Activated CD8-positive, alpha-beta T cell treated with anti-CD3 and anti-CD28 coated beads for 36 hours (primary cell): ENCODE results near the gene CFAP54. TPM values are rescaled to one million over a fixed set of nuclear protein-coding genes. Genes with fewer than 3 reads are reported as not detected.
"Not testable (repeated sequence)": the region's sequence is repeated elsewhere in the genome, so short reads cannot be mapped to it uniquely, and the experiment has no call there.

ENCODE experiments used
- ATAC-seq: fragments of 200-7000 bp; cut with Tn5 transposase; one replicate; pipeline ENCODE4 v1.10.0; 2021; ENCODE audit warnings: mild to moderate bottlenecking, moderate library complexity
- CTCF ChIA-PET: fragments of 350-600 bp; sonication (Branson Sonifier 250); formaldehyde crosslinking; loops from one replicate; lab custom pipeline; 2021; ENCODE audit warnings: antibody characterized with exemption; lab: Charles Lee
- POLR2A ChIA-PET: fragments of 350-600 bp; sonication (Branson Sonifier 250); formaldehyde crosslinking; loops from one replicate; lab custom pipeline; 2021; ENCODE audit warnings: antibody characterized with exemption; lab: Charles Lee
- DNase-seq: peaks from one replicate; pipeline ENCODE4 v3.0.0-alpha.2; 2020
- H3K27ac Mint-ChIP-seq: one replicate; pipeline ENCODE4 v1.8.0; 2021; ENCODE audit warnings: mild to moderate bottlenecking, mixed read lengths
- H3K27me3 Mint-ChIP-seq: one replicate; pipeline ENCODE4 v1.8.0; 2021; ENCODE audit warnings: mixed read lengths
- H3K36me3 Mint-ChIP-seq: one replicate; pipeline ENCODE4 v1.8.0; 2021; ENCODE audit warnings: low read depth, mixed read lengths
- H3K4me1 Mint-ChIP-seq: one replicate; pipeline ENCODE4 v1.8.0; 2021; ENCODE audit warnings: low read depth, mixed read lengths
- H3K4me3 Mint-ChIP-seq: one replicate; pipeline ENCODE4 v1.8.0; 2021; ENCODE audit warnings: mild to moderate bottlenecking, moderate library complexity, mixed read lengths
- H3K9me3 Mint-ChIP-seq: one replicate; pipeline ENCODE4 v1.8.0; 2021; ENCODE audit warnings: mixed read lengths
- CTCF ChIP-seq: fragments of 200-600 bp; IDR thresholded peaks from one replicate; pipeline ENCODE4 v1.8.0; 2022; ENCODE audit warnings: antibody characterized with exemption, mild to moderate bottlenecking
- intact Hi-C: fragments of 100-400 bp; cut with micrococcal nuclease; formaldehyde crosslinking; loops from one replicate; pipeline ENCODE4 v1.10.0; 2022
- total RNA-seq, 2 experiments: library from RNA; stranded (reverse); gene quantifications; one replicate each; pipeline ENCODE4 v1.2.3, GENCODE V29; 2021

Gene CFAP54
- total RNA-seq, 2 experiments from 2014 or later: 0.38 to 0.45 TPM

GRCh38 chr12:96454396-96454795 is 35.0 kb upstream of the CFAP54 start:
- ATAC-seq (no peak), DNase-seq (no peak)
- ChIA-PET POLR2A (interaction anchor here (0.6 kb wide), 1 partner anchor 19 kb away, joined by 3 read pairs; no protein-coding TSS in a partner anchor), CTCF (interaction anchor here (0.8 to 2.2 kb wide), 4 partner anchors 10 to 70 kb away, joined by 3 to 9 read pairs (median 4); partner anchors contain the start of gene CFAP54)
- TF ChIP-seq CTCF: no peak
- peaks cover 6% of the 10 kb centered on the region for H3K4me1 Mint-ChIP-seq
- intact Hi-C loops: no loop called here
- H3K27me3 Mint-ChIP-seq: no peaks in the 10 kb centered on the region
- H3K9me3 Mint-ChIP-seq: no peaks in the 10 kb centered on the region
- H3K36me3 Mint-ChIP-seq: no peaks in the 10 kb centered on the region
- no peak overlapping the region for H3K27ac Mint-ChIP-seq
- no peak overlapping the region for H3K4me3 Mint-ChIP-seq

GRCh38 chr12:96456265-96456974 is 33.0 kb upstream of the CFAP54 start:
- no peaks in the 10 kb centered on the region for H3K27me3 Mint-ChIP-seq
- H3K9me3 Mint-ChIP-seq: no peaks in the 10 kb centered on the region
- intact Hi-C loops: no loop called here
- H3K4me1 Mint-ChIP-seq: peaks cover 6% of the 10 kb centered on the region
- TF ChIP-seq CTCF: no peak
- no peak overlapping the region for H3K4me3 Mint-ChIP-seq
- DNase-seq (no peak), ATAC-seq (no peak)
- ChIA-PET CTCF (interaction anchor here (1.0 to 1.1 kb wide), 2 partner anchors 32 to 36 kb away, joined by 3 read pairs; no protein-coding TSS in a partner anchor), POLR2A (interaction anchor here (0.9 kb wide), 1 partner anchor 37 kb away, joined by 3 read pairs; no protein-coding TSS in a partner anchor)
- H3K36me3 Mint-ChIP-seq: no peaks in the 10 kb centered on the region
- no peak overlapping the region for H3K27ac Mint-ChIP-seq

- Mint-ChIP-seq H3K27ac (no peak overlapping the region), H3K4me3 (no peak overlapping the region), H3K36me3 (no peaks in the 10 kb centered on the region), H3K27me3 (no peaks in the 10 kb centered on the region), H3K4me1 (peaks cover 6% of the 10 kb centered on the region), H3K9me3 (no peaks in the 10 kb centered on the region)
- no peak for DNase-seq
- POLR2A ChIA-PET: interaction anchor here (0.8 to 1.0 kb wide), 2 partner anchors 20 to 59 kb away, joined by 3 read pairs; no protein-coding TSS in a partner anchor
- intact Hi-C loops: no loop called here
- CTCF ChIA-PET: interaction anchor here (1.0 to 1.7 kb wide), 4 partner anchors 9 to 60 kb away, joined by 3 to 4 read pairs (median 3); no protein-coding TSS in a partner anchor
- TF ChIP-seq CTCF: no peak
- no peak for ATAC-seq
These were observed 32.0 kb upstream of the CFAP54 start for GRCh38 chr12:96457191-96457930.

GRCh38 chr12:96459281-96459680 is 30.1 kb upstream of the CFAP54 start:
- intact Hi-C loops, DNase-seq, H3K27me3 Mint-ChIP-seq, H3K9me3 Mint-ChIP-seq, H3K36me3 Mint-ChIP-seq, POLR2A ChIA-PET, H3K4me1 Mint-ChIP-seq, H3K4me3 Mint-ChIP-seq, H3K27ac Mint-ChIP-seq, ATAC-seq: not testable (repeated sequence)
- CTCF ChIA-PET: interaction anchor here (1.1 kb wide), 1 partner anchor 16 kb away, joined by 3 read pairs; no protein-coding TSS in a partner anchor

- CTCF ChIA-PET: interaction anchor here (0.7 to 2.4 kb wide), 3 partner anchors 33 to 63 kb away, joined by 3 to 13 read pairs (median 3); partner anchors contain the start of gene CDK17
- H3K27me3 Mint-ChIP-seq: no peaks in the 10 kb centered on the region
These were observed 26.7 kb upstream of the CFAP54 start for GRCh38 chr12:96462571-96463280.

More at GRCh38 chr12:96462571-96463280, 26.7 kb upstream of the CFAP54 start:
- intact Hi-C loops: no loop called here
- no peak overlapping the region for H3K4me3 Mint-ChIP-seq
- H3K4me1 Mint-ChIP-seq: no peaks in the 10 kb centered on the region
- POLR2A ChIA-PET: interaction anchor here (0.6 to 1.5 kb wide), 2 partner anchors 9 to 401 kb away, joined by 4 to 5 read pairs; no protein-coding TSS in a partner anchor
- H3K36me3 Mint-ChIP-seq: no peaks in the 10 kb centered on the region
- no peak for TF ChIP-seq CTCF
- no peak overlapping the region for H3K27ac Mint-ChIP-seq
- no peak for DNase-seq
- H3K9me3 Mint-ChIP-seq: no peaks in the 10 kb centered on the region
- ATAC-seq: no peak
